Ovary (tissue), 3 donors: Measurements from ENCODE around the gene SF3B1.

ENCODE experiments used
- EP300 ChIP-seq: sonication (generic); formaldehyde crosslinking; IDR thresholded peaks from one replicate; pipeline ENCODE4 v1.6.1; 2017; ENCODE audit warnings: antibody characterized with exemption
- POLR2A ChIP-seq: fragments of 450-650 bp; IDR thresholded peaks from one replicate; pipeline ENCODE4 v1.6.1; 2017; ENCODE audit warnings: antibody characterized with exemption, mild to moderate bottlenecking, moderate library complexity
- TF ChIP-seq, protein P1 (sequence below), 3 donors: fragments of 450-650 bp in 2 of 3; fragments of 200-600 bp in 1 of 3; IDR thresholded peaks; one replicate each; pipeline versions ENCODE4 v1.5.1 to v1.8.0; 2016 to 2022; ENCODE audit warnings: antibody characterized with exemption in 3 of 3, mild to moderate bottlenecking in 1 of 3
- donor health status: DM: no; HTN: no; CAD: no.

DNA sequence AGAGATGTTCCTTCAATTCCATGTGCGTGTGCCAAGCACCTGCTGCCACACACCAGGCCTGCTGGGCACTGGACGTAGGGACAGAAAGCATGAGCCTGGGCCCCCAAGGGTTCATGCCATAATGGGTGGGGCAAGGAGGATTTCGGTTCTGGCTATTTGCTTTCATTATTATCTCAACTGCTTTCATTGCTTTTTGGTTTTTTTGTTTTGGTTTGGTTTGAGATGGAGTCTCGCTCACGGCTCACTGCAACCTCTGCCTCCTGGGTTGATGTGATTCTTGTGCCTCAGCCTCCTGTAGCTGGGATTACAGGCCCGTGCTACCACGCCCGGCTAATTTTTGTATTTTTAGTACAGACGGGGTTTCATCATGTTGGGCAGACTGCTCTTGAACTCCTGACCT is 57.2 kb downstream of the SF3B1 start:
- TF ChIP-seq, protein P1, sequence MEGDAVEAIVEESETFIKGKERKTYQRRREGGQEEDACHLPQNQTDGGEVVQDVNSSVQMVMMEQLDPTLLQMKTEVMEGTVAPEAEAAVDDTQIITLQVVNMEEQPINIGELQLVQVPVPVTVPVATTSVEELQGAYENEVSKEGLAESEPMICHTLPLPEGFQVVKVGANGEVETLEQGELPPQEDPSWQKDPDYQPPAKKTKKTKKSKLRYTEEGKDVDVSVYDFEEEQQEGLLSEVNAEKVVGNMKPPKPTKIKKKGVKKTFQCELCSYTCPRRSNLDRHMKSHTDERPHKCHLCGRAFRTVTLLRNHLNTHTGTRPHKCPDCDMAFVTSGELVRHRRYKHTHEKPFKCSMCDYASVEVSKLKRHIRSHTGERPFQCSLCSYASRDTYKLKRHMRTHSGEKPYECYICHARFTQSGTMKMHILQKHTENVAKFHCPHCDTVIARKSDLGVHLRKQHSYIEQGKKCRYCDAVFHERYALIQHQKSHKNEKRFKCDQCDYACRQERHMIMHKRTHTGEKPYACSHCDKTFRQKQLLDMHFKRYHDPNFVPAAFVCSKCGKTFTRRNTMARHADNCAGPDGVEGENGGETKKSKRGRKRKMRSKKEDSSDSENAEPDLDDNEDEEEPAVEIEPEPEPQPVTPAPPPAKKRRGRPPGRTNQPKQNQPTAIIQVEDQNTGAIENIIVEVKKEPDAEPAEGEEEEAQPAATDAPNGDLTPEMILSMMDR (IDR thresholded peaks at IDR 0.05): no peak
- TF ChIP-seq EP300 (no peak), POLR2A (no peak)
